GM20000 (cell line): Measurements from ENCODE around the gene SULT1A1.
"Not testable (repeated sequence)": the region's sequence is repeated elsewhere in the genome, so short reads cannot be mapped to it uniquely, and the experiment has no call there.

Experiments
- DNase-seq: peaks from one replicate; pipeline ENCODE4 v3.0.0; 2012; ENCODE audit warnings: low spot score
- TF ChIP-seq, protein P1 (sequence below): IDR thresholded peaks from 2 replicates; pipeline ENCODE4 v1.5.1; 2012; ENCODE audit warnings: mild to moderate bottlenecking, control low read depth; ENCODE audit errors: extremely low read depth, missing control alignments

The SULT1A1 gene

DNA sequence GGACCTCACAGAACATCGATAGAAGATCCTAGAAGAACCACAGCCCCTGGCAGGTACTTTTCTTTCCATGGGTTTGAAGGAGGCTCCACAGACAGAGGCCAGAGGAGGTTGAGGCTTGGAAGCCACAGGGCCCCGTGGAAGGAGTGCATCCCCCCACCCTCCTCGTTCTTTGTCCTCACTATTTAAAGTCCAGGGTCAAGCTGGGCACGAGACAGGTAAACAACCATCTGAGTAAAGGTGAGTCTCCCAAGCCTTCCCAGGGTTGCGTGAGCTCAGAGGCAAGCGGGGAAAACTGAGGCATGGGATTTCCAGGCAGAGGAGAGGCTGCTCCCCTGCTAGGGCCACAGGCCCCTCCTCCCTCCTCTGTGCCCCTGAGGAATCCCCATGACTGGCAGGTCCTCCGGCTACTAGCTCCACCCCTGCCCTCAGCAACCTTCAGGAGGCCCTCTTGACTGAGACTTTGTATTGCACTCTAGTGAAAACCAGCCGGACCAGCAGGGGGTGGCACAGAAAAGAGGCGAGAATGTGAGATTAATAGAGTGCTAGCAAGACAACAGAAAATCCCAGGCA is 12.1 kb downstream of the SULT1A1 start:
- DNase-seq, result peak; percentile 26
- TF ChIP-seq, protein P1, sequence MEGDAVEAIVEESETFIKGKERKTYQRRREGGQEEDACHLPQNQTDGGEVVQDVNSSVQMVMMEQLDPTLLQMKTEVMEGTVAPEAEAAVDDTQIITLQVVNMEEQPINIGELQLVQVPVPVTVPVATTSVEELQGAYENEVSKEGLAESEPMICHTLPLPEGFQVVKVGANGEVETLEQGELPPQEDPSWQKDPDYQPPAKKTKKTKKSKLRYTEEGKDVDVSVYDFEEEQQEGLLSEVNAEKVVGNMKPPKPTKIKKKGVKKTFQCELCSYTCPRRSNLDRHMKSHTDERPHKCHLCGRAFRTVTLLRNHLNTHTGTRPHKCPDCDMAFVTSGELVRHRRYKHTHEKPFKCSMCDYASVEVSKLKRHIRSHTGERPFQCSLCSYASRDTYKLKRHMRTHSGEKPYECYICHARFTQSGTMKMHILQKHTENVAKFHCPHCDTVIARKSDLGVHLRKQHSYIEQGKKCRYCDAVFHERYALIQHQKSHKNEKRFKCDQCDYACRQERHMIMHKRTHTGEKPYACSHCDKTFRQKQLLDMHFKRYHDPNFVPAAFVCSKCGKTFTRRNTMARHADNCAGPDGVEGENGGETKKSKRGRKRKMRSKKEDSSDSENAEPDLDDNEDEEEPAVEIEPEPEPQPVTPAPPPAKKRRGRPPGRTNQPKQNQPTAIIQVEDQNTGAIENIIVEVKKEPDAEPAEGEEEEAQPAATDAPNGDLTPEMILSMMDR, result no peak

DNA sequence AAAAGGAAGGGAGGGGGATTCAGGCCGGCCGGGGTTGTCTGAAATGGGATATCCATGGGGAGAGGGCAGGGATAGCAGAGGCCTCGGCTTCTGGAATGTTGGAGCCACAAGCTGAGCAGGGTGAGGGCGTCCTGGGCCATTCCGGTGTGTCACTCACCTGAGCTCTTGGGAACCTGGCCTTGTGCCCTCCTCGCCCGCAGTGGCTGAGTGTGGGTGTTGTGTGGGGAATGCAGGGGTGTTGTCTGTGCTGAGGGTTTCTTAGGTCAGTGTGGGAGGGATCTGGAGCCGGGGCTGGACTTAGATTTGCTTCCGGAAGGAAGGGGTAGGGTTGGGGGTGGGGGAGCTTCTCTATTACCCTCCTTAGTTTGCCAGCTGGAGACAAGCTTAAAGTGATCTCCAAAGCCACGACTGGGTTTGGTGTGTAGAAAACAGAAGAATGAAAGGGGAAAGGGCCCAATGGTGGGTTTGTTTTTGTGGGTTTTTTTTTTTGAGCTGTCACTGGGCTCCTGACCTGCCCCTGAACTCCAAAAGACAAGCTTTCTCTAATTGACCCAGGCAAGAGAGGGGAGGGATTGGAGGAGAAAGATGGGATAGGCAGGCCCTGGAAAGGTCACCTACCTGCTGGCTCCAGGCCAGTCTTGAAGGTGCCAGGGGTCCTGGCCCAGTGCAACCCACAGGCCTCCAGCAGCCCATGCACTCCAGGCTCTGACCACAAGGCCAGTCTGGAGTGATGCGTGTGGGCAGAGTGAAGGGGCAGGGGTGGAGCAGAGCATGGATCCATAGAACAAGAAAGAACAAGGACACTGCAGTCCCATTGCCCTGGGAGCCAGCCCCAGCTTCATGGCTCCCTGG is 12.8 kb downstream of the SULT1A1 start, which contains the start of gene SULT1A2:
TSS of gene SULT1A2 (minus strand) at position 211 of the 852 bp plus-strand sequence. CDS start 1,120 bp downstream, outside the sequence.
- TF ChIP-seq, protein P1, result no peak
- no peak for DNase-seq

DNA sequence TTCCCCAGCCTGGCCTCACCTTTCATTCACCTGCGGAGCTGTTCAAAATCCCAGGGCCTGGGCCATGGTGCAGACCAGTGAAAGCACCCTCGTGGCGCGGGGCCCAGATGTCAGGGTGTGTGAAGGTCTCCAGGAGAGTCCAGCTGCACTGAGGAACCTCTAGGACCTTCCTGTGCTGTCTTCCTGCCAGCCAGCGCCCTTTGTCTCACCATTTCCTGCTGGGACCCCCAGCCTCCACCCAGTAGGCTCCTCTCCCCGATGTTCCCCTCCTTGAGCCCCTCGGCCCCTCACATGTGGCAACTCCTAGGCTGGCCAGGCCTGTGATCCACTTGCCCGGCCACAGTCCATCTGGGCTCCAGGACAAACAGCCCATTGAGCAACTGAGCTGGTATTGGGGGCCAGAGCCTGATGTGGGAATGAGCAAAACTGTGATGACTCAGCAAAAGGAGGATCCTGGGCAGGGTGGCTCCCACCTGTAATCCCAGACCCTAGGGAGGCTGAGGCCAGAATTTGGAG is 13.7 kb downstream of the SULT1A1 start:
- DNase-seq, result no peak
- TF ChIP-seq, protein P1, result no peak

DNA sequence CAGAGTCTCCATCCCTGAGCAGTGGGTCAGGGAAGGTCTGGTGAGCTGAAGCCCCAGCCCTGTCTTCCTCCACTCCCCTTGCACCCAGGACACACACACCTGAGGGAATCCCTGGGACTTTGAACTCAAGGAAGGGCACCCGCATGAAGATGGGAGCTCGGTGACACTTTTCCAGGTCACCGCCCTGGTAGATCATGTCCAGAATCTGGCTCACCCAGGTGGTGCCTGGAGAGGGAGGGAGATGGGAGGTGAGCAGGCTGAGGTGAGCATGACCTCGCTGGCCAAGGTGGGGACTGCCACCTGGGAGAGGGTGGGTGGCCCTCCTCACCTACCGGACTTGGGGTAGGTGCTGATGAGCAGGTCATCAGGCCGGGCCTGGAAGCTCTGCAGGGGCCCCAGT is 14.4 kb downstream of the SULT1A1 start:
- not testable (repeated sequence) for DNase-seq

DNA sequence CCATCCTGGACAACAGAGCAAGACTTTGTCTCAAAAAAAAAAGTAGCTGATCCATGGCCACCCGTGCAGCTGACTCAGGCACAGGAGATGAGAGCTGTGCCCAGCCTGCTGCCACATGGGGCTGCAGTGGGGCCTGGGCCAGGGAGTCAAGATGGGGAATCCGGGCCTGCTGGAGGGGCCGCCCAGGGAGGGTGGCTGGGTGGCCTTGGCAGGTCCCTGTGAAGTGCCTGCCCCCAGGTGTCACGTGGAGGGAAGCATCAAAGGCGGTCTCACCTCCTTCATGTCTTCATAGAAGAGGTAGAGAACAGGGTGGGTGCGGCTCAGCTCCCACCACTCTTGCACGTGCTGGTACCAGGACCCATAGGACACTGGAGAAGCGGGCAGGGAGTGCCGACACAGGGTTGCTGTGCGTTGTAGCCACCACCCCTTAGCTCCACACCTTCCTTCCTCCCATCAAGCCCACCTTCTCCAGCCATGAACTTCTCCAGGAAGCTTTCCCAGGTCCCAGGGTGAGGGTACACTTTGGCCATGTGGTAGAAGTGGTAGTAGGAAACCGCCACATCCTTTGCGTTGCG is 16.8 kb downstream of the SULT1A1 start:
- no peak for DNase-seq
- TF ChIP-seq, protein P1, result no peak

DNA sequence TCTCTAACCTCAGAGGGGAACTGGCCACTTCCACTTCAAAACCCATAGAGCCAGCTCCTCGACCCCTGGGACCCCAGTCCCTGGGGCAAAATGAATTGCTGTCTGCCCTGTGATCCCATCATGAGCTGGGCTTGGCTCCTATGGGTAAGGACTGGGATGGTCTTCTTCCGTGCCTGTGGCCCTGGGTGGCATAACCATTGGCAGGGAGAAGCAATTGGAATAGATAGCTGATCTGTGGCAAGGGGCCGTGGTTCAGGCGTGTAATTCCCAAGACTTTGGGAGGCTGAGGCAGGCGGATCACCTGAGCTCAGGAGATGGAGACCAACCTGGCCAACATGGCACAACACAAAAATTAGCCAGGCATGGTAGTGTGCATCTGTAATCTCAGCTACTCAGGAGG is 17.3 kb downstream of the SULT1A1 start:
- TF ChIP-seq, protein P1, result no peak
- no peak for DNase-seq

DNA sequence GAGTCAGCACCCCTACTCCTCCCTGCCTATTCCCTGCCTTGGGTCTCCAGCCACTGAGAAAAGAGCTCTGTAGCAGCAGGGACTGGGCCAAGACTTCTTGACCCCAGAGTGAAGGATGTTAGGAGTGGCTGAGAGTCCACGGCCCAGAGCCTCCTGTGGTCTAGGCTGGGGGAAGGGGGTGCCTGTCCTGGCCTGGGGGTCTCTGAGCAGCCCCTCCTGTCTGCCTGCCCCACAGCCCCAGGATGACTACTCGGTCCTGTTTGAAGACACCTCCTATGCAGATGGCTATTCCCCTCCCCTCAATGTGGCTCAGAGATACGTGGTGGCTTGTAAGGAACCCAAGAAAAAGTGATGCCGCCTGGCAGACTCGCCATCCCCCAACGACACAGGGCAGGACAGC is 18.5 kb downstream of the SULT1A1 start:
- TF ChIP-seq, protein P1, result no peak
- no peak for DNase-seq
